ENCODE data around the gene MAST4. TPM values are rescaled to one million over a fixed set of nuclear protein-coding genes. Genes with fewer than 3 reads are reported as not detected.

The MAST4 gene
- total and polyA plus RNA-seq, 4 donors, result 3.7 to 9.5 (median 6.5) TPM

GRCh38 chr5:66745297-66745696 is 149.1 kb downstream of the MAST4 start:
- no peak overlapping the region for H3K27ac ChIP-seq (ENCODE audit: low read depth in 1 of 2, low read length in 2 of 2)
- DNase-seq (ENCODE audit: low spot score), result no peak
- WGBS, result 91% methylated on average over 5 of the region's 5 CpGs
- no peak overlapping the region for H3K4me3 ChIP-seq (ENCODE audit: low read depth in 1 of 3, low read length in 3 of 3)
- no peak overlapping the region for H3K9ac ChIP-seq (ENCODE audit: low read depth in 1 of 2, low read length in 2 of 2)
- H3K4me1 ChIP-seq (ENCODE audit: control insufficient read depth in 4 of 4, insufficient read depth in 4 of 4, low read length in 3 of 4), result peaks cover 1 to 6% (median 2%) of the 10 kb centered on the region in 4 donors
- no peaks in the 10 kb centered on the region for H3K27me3 ChIP-seq (ENCODE audit: control insufficient read depth in 4 of 4, insufficient read depth in 4 of 4, low read length in 3 of 4)
- no peaks in the 10 kb centered on the region for H3K9me3 ChIP-seq (ENCODE audit: control insufficient read depth in 4 of 4, low read length in 3 of 4)
- no peaks in the 10 kb centered on the region for H3K36me3 ChIP-seq (ENCODE audit: control insufficient read depth in 4 of 4, insufficient read depth in 3 of 4, low read depth in 1 of 4, low read length in 3 of 4)
- TF ChIP-seq JUND (IDR thresholded peaks at IDR 0.05) (no peak), REST (IDR thresholded peaks at IDR 0.05) (no peak), YY1 (IDR thresholded peaks at IDR 0.05) (no peak), HNF4A (conservative IDR thresholded peaks at IDR 0.05) (no peak), MAX (IDR thresholded peaks at IDR 0.05) (no peak), FOXA1 (IDR thresholded peaks at IDR 0.05) (no peak), ZBTB33 (IDR thresholded peaks at IDR 0.05) (no peak), FOXA2 (IDR thresholded peaks at IDR 0.05) (no peak), RAD21 (IDR thresholded peaks at IDR 0.05) (no peak), GABPA (IDR thresholded peaks at IDR 0.05 in 1 of 2, conservative IDR thresholded peaks at IDR 0.05 in 1 of 2) (no peak), RXRA (IDR thresholded peaks at IDR 0.05) (no peak), HNF4G (IDR thresholded peaks at IDR 0.05) (no peak), TAF1 (conservative IDR thresholded peaks at IDR 0.05) (no peak), EGR1 (IDR thresholded peaks at IDR 0.05; ENCODE audit: low read depth in 2 of 2) (no peak), NR2F2 (IDR thresholded peaks at IDR 0.05) (no peak), ATF3 (IDR thresholded peaks at IDR 0.05) (no peak), CTCF (IDR thresholded peaks at IDR 0.05; ENCODE audit: low read depth, low read length, missing input control) (no peak)

- no peak for DNase-seq (ENCODE audit: low spot score)
- Histone ChIP-seq H3K27ac (ENCODE audit: low read depth in 1 of 2, low read length in 2 of 2) (no peak overlapping the region), H3K9ac (ENCODE audit: low read depth in 1 of 2, low read length in 2 of 2) (no peak overlapping the region), H3K27me3 (ENCODE audit: control insufficient read depth in 4 of 4, insufficient read depth in 4 of 4, low read length in 3 of 4) (no peaks in the 10 kb centered on the region), H3K4me1 (ENCODE audit: control insufficient read depth in 4 of 4, insufficient read depth in 4 of 4, low read length in 3 of 4) (peaks cover 0 to 2% (median 0%) of the 10 kb centered on the region in 4 donors), H3K9me3 (ENCODE audit: control insufficient read depth in 4 of 4, low read length in 3 of 4) (no peaks in the 10 kb centered on the region), H3K36me3 (ENCODE audit: control insufficient read depth in 4 of 4, insufficient read depth in 3 of 4, low read depth in 1 of 4, low read length in 3 of 4) (no peaks in the 10 kb centered on the region), H3K4me3 (ENCODE audit: low read depth in 1 of 3, low read length in 3 of 3) (no peak overlapping the region)
- 80% methylated on average over 5 of the region's 5 CpGs for WGBS
- TF ChIP-seq RXRA (IDR thresholded peaks at IDR 0.05), result no peak
- no peak for TF ChIP-seq FOXA2 (IDR thresholded peaks at IDR 0.05)
- TF ChIP-seq JUND (IDR thresholded peaks at IDR 0.05), result no peak
- no peak for TF ChIP-seq CTCF (IDR thresholded peaks at IDR 0.05; ENCODE audit: low read depth, low read length, missing input control)
- no peak for TF ChIP-seq EGR1 (IDR thresholded peaks at IDR 0.05; ENCODE audit: low read depth in 2 of 2)
- no peak for TF ChIP-seq NR2F2 (IDR thresholded peaks at IDR 0.05)
- no peak for TF ChIP-seq TAF1 (conservative IDR thresholded peaks at IDR 0.05)
- no peak for TF ChIP-seq ZBTB33 (IDR thresholded peaks at IDR 0.05)
- no peak for TF ChIP-seq FOXA1 (IDR thresholded peaks at IDR 0.05)
- TF ChIP-seq SP1 (IDR thresholded peaks at IDR 0.05), result no peak
- no peak for TF ChIP-seq ATF3 (IDR thresholded peaks at IDR 0.05)
These were observed 151.4 kb downstream of the MAST4 start for GRCh38 chr5:66747607-66748006.

All from liver (tissue), 9 donors.